NT2/D1 (cell line): ENCODE data around the gene MX1.

Experiments
- SUZ12 ChIP-seq: IDR thresholded peaks from 2 replicates; pipeline ENCODE4 v1.6.1; 2011; ENCODE audit not compliant: insufficient read length, insufficient read depth; ENCODE audit errors: extremely low read depth
- YY1 ChIP-seq: IDR thresholded peaks from 2 replicates; pipeline ENCODE4 v1.6.1; 2011; ENCODE audit not compliant: insufficient read length, insufficient read depth
- ZNF274 ChIP-seq: IDR thresholded peaks from 2 replicates; pipeline ENCODE4 v1.6.1; 2011; ENCODE audit warnings: mild to moderate bottlenecking, low read depth, low read length

DNA sequence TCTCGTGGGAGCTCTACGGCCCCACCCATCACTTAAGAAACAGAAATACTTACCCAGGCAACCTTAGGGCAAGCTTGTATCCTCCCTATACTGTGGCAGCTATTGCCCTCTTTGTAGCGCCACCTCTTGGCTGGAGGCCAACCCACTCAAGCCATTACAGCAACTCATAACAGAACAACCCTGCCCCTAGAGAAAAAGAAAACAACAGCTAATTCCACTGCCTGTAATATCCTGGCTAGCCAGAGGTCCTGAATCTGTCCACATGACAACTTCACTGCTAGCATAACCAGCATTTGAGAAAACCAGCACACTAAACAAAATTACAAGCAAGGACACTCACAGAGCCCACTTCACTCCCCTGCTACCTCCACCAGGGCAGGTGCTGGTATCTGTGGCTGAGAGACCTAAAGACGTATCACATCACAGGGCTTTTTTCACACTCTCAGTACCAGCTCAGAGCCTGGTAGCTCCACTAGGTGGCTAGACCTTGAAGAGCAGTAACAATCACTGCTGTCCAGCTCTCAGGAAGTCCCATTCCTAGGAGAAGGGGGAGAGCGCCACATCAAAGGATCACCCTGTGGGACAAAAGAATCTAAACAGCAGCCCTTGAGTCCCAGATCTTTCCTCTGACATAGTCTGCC is 14.5 kb upstream of the MX1 start:
- no peak for TF ChIP-seq SUZ12
- TF ChIP-seq YY1: no peak
- TF ChIP-seq ZNF274: no peak
